WTC11 (cell line): ENCODE measurements around the gene DPEP2. TPM values are rescaled to one million over a fixed set of nuclear protein-coding genes. Genes with fewer than 3 reads are reported as not detected.

Experiments
- ATAC-seq: fragments of 200-7000 bp; cut with Tn5 transposase; 2 replicates; pipeline ENCODE4 v1.10.0; 2021; ENCODE audit warnings: mild to moderate bottlenecking, moderate library complexity
- CTCF ChIA-PET: fragments of 300-600 bp; sonication (Branson Sonifier 250); formaldehyde crosslinking; loops from one replicate; lab custom pipeline; 2021; ENCODE audit warnings: antibody characterized with exemption; lab: Charles Lee
- POLR2A ChIA-PET: fragments of 350-600 bp; sonication (Branson Sonifier 250); formaldehyde crosslinking; loops from one replicate; lab custom pipeline; 2021; ENCODE audit warnings: antibody characterized with exemption; lab: Charles Lee
- DNase-seq: peaks from one replicate; pipeline ENCODE4 v3.0.0; 2021; ENCODE audit warnings: low spot score
- H3K27ac Mint-ChIP-seq: 2 replicates; pipeline ENCODE4 v1.8.0; 2021; ENCODE audit warnings: mixed read lengths
- H3K27me3 Mint-ChIP-seq: 2 replicates; pipeline ENCODE4 v1.8.0; 2021; ENCODE audit warnings: low read depth, mild to moderate bottlenecking, moderate library complexity, mixed read lengths
- H3K36me3 Mint-ChIP-seq: 2 replicates; pipeline ENCODE4 v1.8.0; 2021; ENCODE audit warnings: mixed read lengths
- H3K4me1 Mint-ChIP-seq: 2 replicates; pipeline ENCODE4 v1.8.0; 2022; ENCODE audit warnings: mixed read lengths
- H3K4me3 Mint-ChIP-seq: 2 replicates; pipeline ENCODE4 v1.8.0; 2021; ENCODE audit warnings: mild to moderate bottlenecking, moderate library complexity, mixed read lengths
- H3K9me3 Mint-ChIP-seq: 2 replicates; pipeline ENCODE4 v1.8.0; 2021; ENCODE audit warnings: mixed read lengths
- ETV6 ChIP-seq: sonication (generic); formaldehyde crosslinking; IDR thresholded peaks from 2 replicates; pipeline ENCODE4 v1.8.1; 2022; ENCODE audit warnings: mild to moderate bottlenecking, missing genetic modification reagents
- GABPB1 ChIP-seq: sonication (generic); formaldehyde crosslinking; IDR thresholded peaks from 2 replicates; pipeline ENCODE4 v1.8.1; 2023; ENCODE audit warnings: mild to moderate bottlenecking, missing genetic modification reagents
- PRRX2 ChIP-seq: fragments of 250-450 bp; sonication (Bioruptor Pico); IDR thresholded peaks from 2 replicates; pipeline ENCODE4 v1.8.0; 2021; ENCODE audit warnings: mild to moderate bottlenecking
- RELA ChIP-seq: sonication (generic); formaldehyde crosslinking; IDR thresholded peaks from 2 replicates; pipeline ENCODE4 v1.8.1; 2022; ENCODE audit warnings: missing genetic modification reagents, mild to moderate bottlenecking, borderline replicate concordance
- ZBTB21 ChIP-seq: sonication (generic); formaldehyde crosslinking; IDR thresholded peaks from 2 replicates; pipeline ENCODE4 v1.8.1; 2023; ENCODE audit warnings: mild to moderate bottlenecking, missing genetic modification reagents, borderline replicate concordance
- total RNA-seq: library from RNA; stranded (reverse); gene quantifications from 3 replicates; pipeline ENCODE4 v1.2.3, GENCODE V29; 2021
- TF ChIP-seq, protein P1 (sequence below): sonication (generic); formaldehyde crosslinking; IDR thresholded peaks from 2 replicates; pipeline ENCODE4 v1.8.0; 2022; ENCODE audit warnings: mild to moderate bottlenecking, missing genetic modification reagents
- TF ChIP-seq, protein P2 (sequence below): fragments of 250-450 bp; sonication (Bioruptor Pico); IDR thresholded peaks from 2 replicates; pipeline ENCODE4 v1.9.0; 2021; ENCODE audit warnings: mild to moderate bottlenecking
- TF ChIP-seq, protein P3 (sequence below): sonication (generic); formaldehyde crosslinking; IDR thresholded peaks from 2 replicates; pipeline ENCODE4 v1.8.0; 2022; ENCODE audit warnings: mild to moderate bottlenecking, missing genetic modification reagents
- TF ChIP-seq, protein P4 (sequence below): fragments of 250-450 bp; sonication (Bioruptor Pico); IDR thresholded peaks from 2 replicates; pipeline ENCODE4 v1.9.0; 2021; ENCODE audit warnings: mild to moderate bottlenecking
- TF ChIP-seq, protein P5 (sequence below): sonication (generic); formaldehyde crosslinking; IDR thresholded peaks from 2 replicates; pipeline ENCODE4 v1.8.0; 2023; ENCODE audit warnings: missing genetic modification reagents
- TF ChIP-seq, protein P6 (sequence below): fragments of 250-450 bp; sonication (Bioruptor Pico); conservative IDR thresholded peaks from 2 replicates; pipeline ENCODE4 v1.9.0; 2021; ENCODE audit warnings: mild to moderate bottlenecking
- TF ChIP-seq, protein P7 (sequence below): fragments of 250-450 bp; sonication (Bioruptor Pico); IDR thresholded peaks from 2 replicates; pipeline ENCODE4 v1.8.0; 2021; ENCODE audit warnings: mild to moderate bottlenecking

DPEP2 gene
- total RNA-seq, 1 experiment from 2014 or later, result 0.13 TPM

DNA sequence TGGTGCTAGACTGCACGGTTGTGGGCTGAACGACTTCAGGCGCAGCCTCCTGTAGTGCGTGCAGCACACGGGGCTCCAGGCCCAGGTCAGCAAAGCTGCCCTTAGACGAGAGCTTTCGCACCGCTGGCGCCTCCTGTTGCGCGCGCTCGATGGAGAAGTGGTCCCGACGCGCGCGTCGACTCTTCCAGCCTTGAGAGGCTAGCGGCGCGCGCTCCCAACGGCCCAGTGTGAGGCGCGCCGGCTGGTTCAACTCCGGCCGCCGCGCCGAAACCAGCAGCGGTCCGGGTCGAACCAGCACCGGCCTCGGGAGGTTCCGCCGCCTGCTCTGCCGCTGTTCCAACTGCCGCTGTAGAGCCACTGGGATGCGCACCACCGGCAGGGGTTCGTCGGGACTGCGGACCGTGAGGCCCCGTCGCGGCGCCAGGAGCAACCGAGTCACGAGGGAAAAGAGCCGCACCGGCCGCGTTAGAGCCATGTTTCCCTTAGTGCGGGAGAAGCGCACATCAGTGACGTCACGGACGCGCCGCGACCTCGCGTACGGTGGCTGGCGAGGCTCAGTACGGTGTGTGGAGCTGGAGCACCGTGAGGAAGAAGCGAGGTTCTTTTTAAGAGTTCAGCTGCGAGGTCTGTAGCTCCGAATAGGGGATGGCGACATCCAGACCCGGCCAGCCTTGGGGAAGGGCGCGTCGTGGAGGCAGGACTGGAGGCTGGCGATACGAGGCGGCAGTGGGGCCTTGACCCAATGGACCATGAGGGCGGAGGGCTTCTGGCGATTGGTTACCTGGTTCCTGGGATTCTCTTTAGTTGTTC is 23.6 kb upstream of the DPEP2 start, which contains the start of the genes DDX28 and DUS2 (continued):
- TF ChIP-seq, protein P1, sequence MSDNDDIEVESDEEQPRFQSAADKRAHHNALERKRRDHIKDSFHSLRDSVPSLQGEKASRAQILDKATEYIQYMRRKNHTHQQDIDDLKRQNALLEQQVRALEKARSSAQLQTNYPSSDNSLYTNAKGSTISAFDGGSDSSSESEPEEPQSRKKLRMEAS (CRISPR knock-in tag), result peak; percentile 97

DNA sequence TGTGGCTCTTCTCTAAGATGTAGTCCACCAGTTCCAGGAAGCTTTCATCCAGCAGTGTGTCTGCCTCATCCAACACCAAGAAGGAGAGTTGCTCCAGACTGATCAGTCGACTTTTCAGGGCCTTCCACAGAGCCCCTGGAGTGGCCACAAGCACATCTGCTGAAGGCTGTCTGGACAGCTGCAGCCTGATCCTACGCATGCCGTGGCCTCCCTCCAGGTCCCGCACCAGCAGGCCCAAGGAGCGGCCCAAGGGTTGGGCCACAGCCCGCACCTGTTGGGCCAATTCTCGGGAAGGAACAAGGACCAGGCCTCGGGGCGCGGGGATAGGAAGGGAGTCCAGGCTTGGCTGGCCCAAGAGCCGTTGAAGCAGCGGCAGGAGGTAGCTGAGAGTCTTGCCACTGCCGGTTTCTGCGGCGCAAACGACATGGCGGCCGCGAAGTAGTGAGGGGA is 23.0 kb upstream of the DPEP2 start:
- ATAC-seq (peak; percentile 13), DNase-seq (peak; percentile 20)
- peak overlapping the region; percentile 87 for H3K27ac Mint-ChIP-seq
- H3K27me3 Mint-ChIP-seq, result no peaks in the 10 kb centered on the region; the same call in 1 of the 2 replicates
- H3K9me3 Mint-ChIP-seq, result no peaks in the 10 kb centered on the region
- peaks cover 15% of the 10 kb centered on the region for H3K4me1 Mint-ChIP-seq
- TF ChIP-seq, protein P2, sequence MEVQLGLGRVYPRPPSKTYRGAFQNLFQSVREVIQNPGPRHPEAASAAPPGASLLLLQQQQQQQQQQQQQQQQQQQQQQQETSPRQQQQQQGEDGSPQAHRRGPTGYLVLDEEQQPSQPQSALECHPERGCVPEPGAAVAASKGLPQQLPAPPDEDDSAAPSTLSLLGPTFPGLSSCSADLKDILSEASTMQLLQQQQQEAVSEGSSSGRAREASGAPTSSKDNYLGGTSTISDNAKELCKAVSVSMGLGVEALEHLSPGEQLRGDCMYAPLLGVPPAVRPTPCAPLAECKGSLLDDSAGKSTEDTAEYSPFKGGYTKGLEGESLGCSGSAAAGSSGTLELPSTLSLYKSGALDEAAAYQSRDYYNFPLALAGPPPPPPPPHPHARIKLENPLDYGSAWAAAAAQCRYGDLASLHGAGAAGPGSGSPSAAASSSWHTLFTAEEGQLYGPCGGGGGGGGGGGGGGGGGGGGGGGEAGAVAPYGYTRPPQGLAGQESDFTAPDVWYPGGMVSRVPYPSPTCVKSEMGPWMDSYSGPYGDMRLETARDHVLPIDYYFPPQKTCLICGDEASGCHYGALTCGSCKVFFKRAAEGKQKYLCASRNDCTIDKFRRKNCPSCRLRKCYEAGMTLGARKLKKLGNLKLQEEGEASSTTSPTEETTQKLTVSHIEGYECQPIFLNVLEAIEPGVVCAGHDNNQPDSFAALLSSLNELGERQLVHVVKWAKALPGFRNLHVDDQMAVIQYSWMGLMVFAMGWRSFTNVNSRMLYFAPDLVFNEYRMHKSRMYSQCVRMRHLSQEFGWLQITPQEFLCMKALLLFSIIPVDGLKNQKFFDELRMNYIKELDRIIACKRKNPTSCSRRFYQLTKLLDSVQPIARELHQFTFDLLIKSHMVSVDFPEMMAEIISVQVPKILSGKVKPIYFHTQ (CRISPR knock-in tag), result no peak
- peak overlapping the region; percentile 100 for H3K4me3 Mint-ChIP-seq
- POLR2A ChIA-PET, result interaction anchor here (0.7 kb wide), 1 partner anchor 325 kb away, joined by 3 read pairs; no protein-coding TSS in a partner anchor
- CTCF ChIA-PET, result interaction anchor here (0.9 to 3.2 kb wide), 6 partner anchors 18 to 206 kb away, joined by 3 to 17 read pairs (median 4); no protein-coding TSS in a partner anchor
- H3K36me3 Mint-ChIP-seq, result peaks cover 9% of the 10 kb centered on the region; the same call in 1 of the 2 replicates

DNA sequence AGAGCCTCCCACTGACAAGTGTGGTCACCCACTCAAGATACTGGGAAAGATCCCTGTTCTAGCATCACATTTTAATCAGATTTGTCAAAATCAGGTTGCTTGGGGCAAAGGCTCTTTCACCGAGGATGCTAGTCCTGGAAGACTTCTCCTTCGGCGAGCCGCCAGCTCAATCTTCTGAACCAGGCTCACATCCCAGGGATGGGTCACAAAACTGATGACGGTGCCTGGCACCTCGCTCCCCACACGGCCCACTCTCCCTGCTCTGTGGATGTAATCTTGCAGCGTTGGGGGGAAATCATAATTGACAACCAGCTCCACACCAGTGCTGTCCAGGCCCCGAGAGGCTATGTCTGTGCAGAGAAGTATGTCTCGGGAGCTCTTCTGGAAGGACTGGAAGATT is 22.2 kb upstream of the DPEP2 start:
- Mint-ChIP-seq H3K27ac (no peak overlapping the region), H3K4me3 (peak overlapping the region; percentile 100), H3K4me1 (peaks cover 15% of the 10 kb centered on the region), H3K36me3 (peaks cover 6% of the 10 kb centered on the region; the same call in 1 of the 2 replicates), H3K9me3 (no peaks in the 10 kb centered on the region), H3K27me3 (no peaks in the 10 kb centered on the region; the same call in 1 of the 2 replicates)
- ChIA-PET POLR2A (interaction anchor here (0.7 kb wide), 1 partner anchor 326 kb away, joined by 3 read pairs; no protein-coding TSS in a partner anchor), CTCF (interaction anchor here (2.1 to 3.2 kb wide), 3 partner anchors 63 to 205 kb away, joined by 5 to 17 read pairs (median 11); no protein-coding TSS in a partner anchor)
- no peak for DNase-seq
- no peak for ATAC-seq
- no peak for TF ChIP-seq PRRX2 (CRISPR knock-in tag)
- TF ChIP-seq, protein P3, sequence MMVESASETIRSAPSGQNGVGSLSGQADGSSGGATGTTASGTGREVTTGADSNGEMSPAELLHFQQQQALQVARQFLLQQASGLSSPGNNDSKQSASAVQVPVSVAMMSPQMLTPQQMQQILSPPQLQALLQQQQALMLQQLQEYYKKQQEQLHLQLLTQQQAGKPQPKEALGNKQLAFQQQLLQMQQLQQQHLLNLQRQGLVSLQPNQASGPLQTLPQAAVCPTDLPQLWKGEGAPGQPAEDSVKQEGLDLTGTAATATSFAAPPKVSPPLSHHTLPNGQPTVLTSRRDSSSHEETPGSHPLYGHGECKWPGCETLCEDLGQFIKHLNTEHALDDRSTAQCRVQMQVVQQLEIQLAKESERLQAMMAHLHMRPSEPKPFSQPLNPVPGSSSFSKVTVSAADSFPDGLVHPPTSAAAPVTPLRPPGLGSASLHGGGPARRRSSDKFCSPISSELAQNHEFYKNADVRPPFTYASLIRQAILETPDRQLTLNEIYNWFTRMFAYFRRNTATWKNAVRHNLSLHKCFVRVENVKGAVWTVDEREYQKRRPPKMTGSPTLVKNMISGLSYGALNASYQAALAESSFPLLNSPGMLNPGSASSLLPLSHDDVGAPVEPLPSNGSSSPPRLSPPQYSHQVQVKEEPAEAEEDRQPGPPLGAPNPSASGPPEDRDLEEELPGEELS (CRISPR knock-in tag), result no peak
- TF ChIP-seq, protein P4, sequence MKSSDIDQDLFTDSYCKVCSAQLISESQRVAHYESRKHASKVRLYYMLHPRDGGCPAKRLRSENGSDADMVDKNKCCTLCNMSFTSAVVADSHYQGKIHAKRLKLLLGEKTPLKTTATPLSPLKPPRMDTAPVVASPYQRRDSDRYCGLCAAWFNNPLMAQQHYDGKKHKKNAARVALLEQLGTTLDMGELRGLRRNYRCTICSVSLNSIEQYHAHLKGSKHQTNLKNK (CRISPR knock-in tag), result no peak
- TF ChIP-seq, protein P5, sequence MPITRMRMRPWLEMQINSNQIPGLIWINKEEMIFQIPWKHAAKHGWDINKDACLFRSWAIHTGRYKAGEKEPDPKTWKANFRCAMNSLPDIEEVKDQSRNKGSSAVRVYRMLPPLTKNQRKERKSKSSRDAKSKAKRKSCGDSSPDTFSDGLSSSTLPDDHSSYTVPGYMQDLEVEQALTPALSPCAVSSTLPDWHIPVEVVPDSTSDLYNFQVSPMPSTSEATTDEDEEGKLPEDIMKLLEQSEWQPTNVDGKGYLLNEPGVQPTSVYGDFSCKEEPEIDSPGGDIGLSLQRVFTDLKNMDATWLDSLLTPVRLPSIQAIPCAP (CRISPR knock-in tag), result no peak

DNA sequence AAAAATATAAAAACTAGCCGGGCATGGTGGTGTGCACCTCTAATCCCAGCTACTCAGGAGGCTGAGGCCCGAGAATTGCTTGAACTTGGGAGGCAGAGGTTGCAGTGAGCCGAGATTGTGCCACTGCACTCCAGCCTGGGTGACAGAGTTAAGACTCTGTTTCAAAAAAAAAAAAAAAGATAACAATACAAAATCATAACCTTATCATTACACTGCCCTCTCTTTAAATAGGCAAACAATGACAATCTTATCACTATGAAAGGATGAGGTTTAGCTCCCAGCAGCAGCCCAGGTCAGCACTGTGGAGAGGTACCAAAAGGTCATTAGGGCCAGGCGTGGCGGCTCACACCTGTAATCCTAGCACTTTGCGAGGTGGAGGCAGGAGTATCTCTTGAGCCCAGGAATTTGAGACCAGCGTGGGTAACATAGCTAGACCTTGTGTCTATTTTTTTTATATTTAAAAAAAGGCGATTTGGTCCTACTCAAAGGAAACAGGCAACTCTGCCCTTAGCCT is 19.9 kb upstream of the DPEP2 start:
- Mint-ChIP-seq H3K27ac (no peak overlapping the region), H3K4me1 (peaks cover 13% of the 10 kb centered on the region), H3K27me3 (no peaks in the 10 kb centered on the region; the same call in 1 of the 2 replicates), H3K4me3 (no peak overlapping the region), H3K9me3 (no peaks in the 10 kb centered on the region), H3K36me3 (peaks cover 6% of the 10 kb centered on the region; the same call in 1 of the 2 replicates)
- CTCF ChIA-PET, result interaction anchor here (2.5 kb wide), 1 partner anchor 22 kb away, joined by 6 read pairs; no protein-coding TSS in a partner anchor
- TF ChIP-seq GABPB1 (CRISPR knock-in tag) (no peak), ZBTB21 (CRISPR knock-in tag) (no peak), ETV6 (CRISPR knock-in tag) (no peak), RELA (CRISPR knock-in tag) (no peak)
- TF ChIP-seq, protein P6, sequence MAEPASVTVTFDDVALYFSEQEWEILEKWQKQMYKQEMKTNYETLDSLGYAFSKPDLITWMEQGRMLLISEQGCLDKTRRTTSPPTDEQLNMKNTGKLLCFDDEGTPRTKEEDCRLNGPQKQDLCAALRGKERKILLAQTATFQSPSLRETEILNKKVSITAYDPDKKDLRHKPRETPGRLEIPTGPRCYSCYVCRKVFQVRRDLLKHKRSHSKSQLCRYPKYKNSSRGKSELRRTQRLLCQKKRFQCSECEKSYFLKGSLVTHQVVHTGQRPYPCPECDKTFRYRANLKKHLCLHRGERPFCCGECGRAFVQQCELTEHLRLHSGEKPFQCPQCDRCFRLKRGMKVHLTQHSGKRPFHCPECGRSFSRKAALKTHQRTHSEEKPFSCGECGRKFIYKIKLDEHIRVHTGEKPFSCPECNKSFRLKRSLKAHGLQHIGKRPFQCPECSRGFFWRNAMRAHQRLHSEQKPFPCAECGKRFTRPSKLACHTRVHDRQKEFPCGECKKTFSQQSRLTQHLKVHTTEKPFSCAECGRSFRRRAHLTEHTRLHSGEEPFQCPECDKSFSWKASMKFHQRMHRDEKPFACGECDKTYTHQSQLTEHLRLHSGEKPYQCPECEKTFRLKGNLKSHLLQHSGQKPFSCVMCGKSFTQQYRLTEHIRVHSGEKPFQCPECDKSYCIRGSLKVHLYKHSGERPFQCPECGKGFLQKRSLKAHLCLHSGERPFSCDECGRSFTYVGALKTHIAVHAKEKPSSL (CRISPR knock-in tag), result no peak
- TF ChIP-seq, protein P7, sequence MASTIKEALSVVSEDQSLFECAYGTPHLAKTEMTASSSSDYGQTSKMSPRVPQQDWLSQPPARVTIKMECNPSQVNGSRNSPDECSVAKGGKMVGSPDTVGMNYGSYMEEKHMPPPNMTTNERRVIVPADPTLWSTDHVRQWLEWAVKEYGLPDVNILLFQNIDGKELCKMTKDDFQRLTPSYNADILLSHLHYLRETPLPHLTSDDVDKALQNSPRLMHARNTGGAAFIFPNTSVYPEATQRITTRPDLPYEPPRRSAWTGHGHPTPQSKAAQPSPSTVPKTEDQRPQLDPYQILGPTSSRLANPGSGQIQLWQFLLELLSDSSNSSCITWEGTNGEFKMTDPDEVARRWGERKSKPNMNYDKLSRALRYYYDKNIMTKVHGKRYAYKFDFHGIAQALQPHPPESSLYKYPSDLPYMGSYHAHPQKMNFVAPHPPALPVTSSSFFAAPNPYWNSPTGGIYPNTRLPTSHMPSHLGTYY (CRISPR knock-in tag), result no peak
- POLR2A ChIA-PET, result no interaction called here
- no peak for ATAC-seq
- no peak for DNase-seq
